Activated naive CD8-positive, alpha-beta T cell treated with anti-CD3 and anti-CD28 coated beads, Interleukin-2, amount 10 ng/mL, durations not matched to agents 7 days and 5 days (primary cell): ENCODE data around the gene GLYR1. TPM values are rescaled to one million over a fixed set of nuclear protein-coding genes. Genes with fewer than 3 reads are reported as not detected.

ENCODE experiments used
- ATAC-seq: fragments of 150-1000 bp; cut with Tn5 transposase; one replicate; pipeline ENCODE4 v1.10.0; 2021; ENCODE audit warnings: low read depth, moderate library complexity
- POLR2A ChIA-PET: fragments of 350-600 bp; sonication (Branson Sonifier 250); formaldehyde crosslinking; loops from one replicate; lab custom pipeline; 2021; ENCODE audit warnings: antibody characterized with exemption; lab: Charles Lee
- DNase-seq: peaks from one replicate; pipeline ENCODE4 v3.0.0; 2021
- H3K27ac Mint-ChIP-seq: one replicate; pipeline ENCODE4 v1.8.0; 2022; ENCODE audit warnings: mild to moderate bottlenecking, mixed read lengths
- H3K27me3 Mint-ChIP-seq: one replicate; pipeline ENCODE4 v1.8.0; 2022; ENCODE audit warnings: mild to moderate bottlenecking, moderate library complexity, mixed read lengths
- H3K36me3 Mint-ChIP-seq: one replicate; pipeline ENCODE4 v1.8.0; 2021; ENCODE audit warnings: mild to moderate bottlenecking, mixed read lengths
- H3K4me1 Mint-ChIP-seq: one replicate; pipeline ENCODE4 v1.8.0; 2021; ENCODE audit warnings: mixed read lengths
- H3K4me3 Mint-ChIP-seq: one replicate; pipeline ENCODE4 v1.8.0; 2022; ENCODE audit warnings: mild to moderate bottlenecking, moderate library complexity, mixed read lengths
- H3K9me3 Mint-ChIP-seq: one replicate; pipeline ENCODE4 v1.8.0; 2021; ENCODE audit warnings: mixed read lengths
- total RNA-seq, 2 experiments: library from RNA; stranded (reverse); gene quantifications; one replicate each; pipeline ENCODE4 v1.2.3, GENCODE V29; 2021

GLYR1 gene
- total RNA-seq, 2 experiments from 2014 or later, result 91.6 to 93.1 TPM

DNA sequence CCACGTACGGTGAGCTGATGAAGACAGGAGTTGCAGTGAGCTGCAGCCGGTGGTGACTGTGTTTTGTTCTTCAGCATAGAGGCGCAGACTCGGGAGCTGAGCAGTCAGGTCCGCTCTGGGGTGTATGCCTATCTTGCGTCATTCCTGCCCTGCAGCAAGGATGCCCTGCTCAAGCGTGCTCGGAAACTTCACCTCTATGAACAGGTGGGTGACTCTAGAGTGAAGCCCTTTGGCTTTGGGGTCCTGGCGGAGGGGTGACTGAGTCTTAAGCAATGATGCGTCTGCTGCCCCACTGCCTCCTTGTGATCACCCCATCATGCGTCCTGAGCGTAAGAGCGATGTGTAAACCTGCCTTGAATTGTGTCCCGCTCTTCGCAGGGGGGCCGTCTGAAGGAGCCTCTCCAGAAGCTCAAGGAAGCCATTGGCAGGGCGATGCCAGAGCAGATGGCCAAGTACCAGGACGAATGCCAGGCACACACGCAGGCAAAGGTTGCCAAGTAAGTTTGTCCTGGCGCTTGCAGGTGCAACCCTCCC is 23.1 kb upstream of the GLYR1 start:
- POLR2A ChIA-PET, result no interaction called here
- peaks cover 30% of the 10 kb centered on the region for H3K36me3 Mint-ChIP-seq
- ATAC-seq (no peak), DNase-seq (no peak)
- H3K9me3 Mint-ChIP-seq, result no peaks in the 10 kb centered on the region
- no peak overlapping the region for H3K4me3 Mint-ChIP-seq
- no peaks in the 10 kb centered on the region for H3K4me1 Mint-ChIP-seq
- no peak overlapping the region for H3K27ac Mint-ChIP-seq
- H3K27me3 Mint-ChIP-seq, result no peaks in the 10 kb centered on the region

DNA sequence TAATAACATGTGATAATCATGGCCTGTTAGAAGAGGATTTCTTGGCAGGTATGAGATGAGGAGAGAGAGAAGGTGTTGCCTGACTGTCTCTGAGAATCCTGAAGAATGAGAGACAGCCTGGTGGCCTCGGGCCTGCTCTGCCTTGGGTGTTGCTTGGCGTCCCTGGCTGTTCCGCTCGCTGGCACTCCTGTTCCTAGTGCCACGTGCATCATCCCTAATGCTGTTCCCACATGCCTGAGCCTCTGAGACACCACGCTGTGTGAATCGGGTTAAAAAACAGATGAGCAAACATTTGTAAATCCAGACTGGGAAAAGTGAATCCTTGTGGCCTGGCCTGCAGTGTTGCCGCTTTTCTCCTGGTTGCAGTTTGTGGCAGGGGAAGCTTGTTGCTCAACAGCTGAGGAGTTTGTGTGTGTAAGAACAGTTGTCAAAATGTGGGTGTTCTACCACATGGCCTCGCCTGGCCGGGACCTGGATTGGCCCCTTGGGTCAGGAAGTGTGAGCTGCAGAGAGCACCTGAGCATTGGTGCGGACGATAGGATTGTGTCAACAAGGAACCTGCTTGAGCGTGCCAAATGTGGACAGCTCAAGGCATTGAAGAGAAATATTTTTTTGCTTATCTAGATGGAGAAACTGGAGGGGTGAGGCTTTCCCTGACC is 22.2 kb upstream of the GLYR1 start:
- POLR2A ChIA-PET, result no interaction called here
- DNase-seq, result no peak
- no peaks in the 10 kb centered on the region for H3K9me3 Mint-ChIP-seq
- H3K4me1 Mint-ChIP-seq, result no peaks in the 10 kb centered on the region
- no peak overlapping the region for H3K27ac Mint-ChIP-seq
- H3K4me3 Mint-ChIP-seq, result no peak overlapping the region
- peaks cover 26% of the 10 kb centered on the region for H3K36me3 Mint-ChIP-seq
- H3K27me3 Mint-ChIP-seq, result no peaks in the 10 kb centered on the region
- ATAC-seq, result no peak

DNA sequence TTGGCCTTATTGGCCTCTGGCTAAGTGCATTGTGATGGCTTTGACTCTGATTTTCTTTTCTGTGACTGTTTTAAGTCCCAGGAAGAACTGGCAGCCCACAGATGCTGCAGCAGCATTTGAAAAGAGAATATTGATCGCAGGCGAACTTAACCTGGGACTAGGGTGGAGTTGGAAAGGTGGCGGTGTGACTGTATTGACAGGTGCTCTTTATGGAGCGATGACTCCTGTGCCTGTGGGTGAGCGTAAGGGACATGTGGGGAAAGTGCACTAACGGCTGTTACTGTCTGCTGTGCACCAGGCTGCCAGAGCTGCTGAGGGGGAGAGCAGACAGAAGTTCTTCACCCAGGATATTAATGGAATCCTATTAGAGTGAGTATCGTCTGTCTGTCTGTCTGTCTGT is 21.4 kb upstream of the GLYR1 start:
- DNase-seq (no peak), ATAC-seq (no peak)
- H3K4me3 Mint-ChIP-seq, result no peak overlapping the region
- no peaks in the 10 kb centered on the region for H3K4me1 Mint-ChIP-seq
- no peaks in the 10 kb centered on the region for H3K9me3 Mint-ChIP-seq
- H3K36me3 Mint-ChIP-seq, result peaks cover 28% of the 10 kb centered on the region
- H3K27me3 Mint-ChIP-seq, result no peaks in the 10 kb centered on the region
- POLR2A ChIA-PET, result no interaction called here
- no peak overlapping the region for H3K27ac Mint-ChIP-seq

DNA sequence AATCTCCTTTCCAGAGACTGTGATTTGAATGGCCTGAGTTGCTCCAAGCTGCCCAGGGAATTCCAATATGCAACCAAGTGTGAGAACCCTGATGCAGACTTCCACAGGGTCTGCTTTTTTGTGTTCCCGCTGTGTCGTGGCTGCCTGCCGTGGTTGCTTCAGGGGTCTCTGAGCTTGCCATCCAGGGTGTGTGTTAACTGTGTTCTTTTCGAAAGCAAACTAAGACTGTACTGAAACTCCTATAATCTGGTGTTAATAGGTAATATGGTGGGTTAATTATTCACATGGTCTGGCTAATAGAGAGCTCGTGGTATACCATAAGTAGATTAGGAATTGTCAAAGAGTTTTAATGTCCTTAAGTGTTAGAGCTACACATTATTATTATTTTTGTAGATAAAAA is 20.9 kb upstream of the GLYR1 start:
- peaks cover 26% of the 10 kb centered on the region for H3K36me3 Mint-ChIP-seq

DNA sequence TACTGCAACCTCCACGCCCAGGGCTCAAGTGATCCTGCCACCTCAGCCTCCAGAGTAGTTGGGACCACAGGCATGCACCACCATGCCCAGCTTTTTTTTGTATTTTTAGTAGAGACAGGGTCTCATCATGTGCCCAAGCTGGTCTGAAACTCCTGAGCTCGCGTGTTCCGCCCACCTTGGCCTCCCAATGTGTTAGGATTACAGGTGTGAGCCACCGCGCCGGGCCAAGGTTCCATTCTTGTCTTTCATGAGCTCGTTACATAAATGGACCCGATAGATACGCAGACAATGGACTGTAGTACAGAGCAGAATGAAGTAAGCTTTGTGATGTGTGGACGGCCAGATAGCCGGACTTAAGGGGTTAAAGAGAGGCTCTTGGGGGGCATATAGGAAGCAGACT is 19.5 kb upstream of the GLYR1 start:
- POLR2A ChIA-PET, result interaction anchor here (0.6 kb wide), 1 partner anchor 953 kb away, joined by 3 read pairs; no protein-coding TSS in a partner anchor
- no peaks in the 10 kb centered on the region for H3K4me1 Mint-ChIP-seq
- no peaks in the 10 kb centered on the region for H3K9me3 Mint-ChIP-seq
- H3K27ac Mint-ChIP-seq, result no peak overlapping the region
- H3K4me3 Mint-ChIP-seq, result no peak overlapping the region
- no peak for ATAC-seq
- no peaks in the 10 kb centered on the region for H3K27me3 Mint-ChIP-seq
- DNase-seq, result no peak
- H3K36me3 Mint-ChIP-seq, result peaks cover 18% of the 10 kb centered on the region

More for the DNA sequence above, 20.9 kb upstream of the GLYR1 start:
- Mint-ChIP-seq H3K27me3 (no peaks in the 10 kb centered on the region), H3K4me1 (no peaks in the 10 kb centered on the region), H3K27ac (no peak overlapping the region), H3K4me3 (no peak overlapping the region), H3K9me3 (no peaks in the 10 kb centered on the region)
- ATAC-seq (no peak), DNase-seq (no peak)
- POLR2A ChIA-PET, result no interaction called here

DNA sequence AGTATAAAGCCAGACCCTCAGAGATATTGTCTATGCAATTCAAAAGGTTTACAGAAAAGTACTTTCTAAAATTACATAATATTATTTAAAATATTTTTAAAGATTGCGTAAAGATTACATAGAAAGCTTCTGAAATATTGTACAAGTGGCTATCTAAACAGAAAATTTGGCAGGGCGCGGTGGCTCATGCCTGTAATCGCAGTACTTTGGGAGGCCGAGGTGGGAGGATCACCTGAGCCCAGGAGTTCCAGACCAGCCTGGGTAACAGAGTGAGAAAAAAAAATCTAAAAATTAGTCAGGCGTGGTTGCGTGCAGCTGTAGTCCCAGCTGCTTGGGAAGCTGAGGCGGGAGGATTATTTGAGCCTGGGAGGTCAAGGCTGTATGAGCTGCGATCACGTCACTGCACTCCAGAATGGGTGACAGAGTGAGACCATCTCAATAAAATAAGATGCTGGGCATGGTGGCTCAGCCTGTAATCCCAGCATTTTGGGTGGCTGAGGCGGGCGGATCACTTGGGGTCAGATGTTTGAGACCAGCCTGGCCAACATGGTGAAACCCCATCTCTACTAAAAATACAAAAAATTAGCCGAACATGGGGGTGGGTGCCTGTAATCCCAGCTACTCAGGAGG is 18.3 kb upstream of the GLYR1 start:
- no peaks in the 10 kb centered on the region for H3K4me1 Mint-ChIP-seq
- ATAC-seq (no peak), DNase-seq (no peak)
- H3K9me3 Mint-ChIP-seq, result no peaks in the 10 kb centered on the region
- no peak overlapping the region for H3K4me3 Mint-ChIP-seq
- POLR2A ChIA-PET, result no interaction called here
- H3K27me3 Mint-ChIP-seq, result no peaks in the 10 kb centered on the region
- H3K36me3 Mint-ChIP-seq, result peaks cover 15% of the 10 kb centered on the region
- no peak overlapping the region for H3K27ac Mint-ChIP-seq

DNA sequence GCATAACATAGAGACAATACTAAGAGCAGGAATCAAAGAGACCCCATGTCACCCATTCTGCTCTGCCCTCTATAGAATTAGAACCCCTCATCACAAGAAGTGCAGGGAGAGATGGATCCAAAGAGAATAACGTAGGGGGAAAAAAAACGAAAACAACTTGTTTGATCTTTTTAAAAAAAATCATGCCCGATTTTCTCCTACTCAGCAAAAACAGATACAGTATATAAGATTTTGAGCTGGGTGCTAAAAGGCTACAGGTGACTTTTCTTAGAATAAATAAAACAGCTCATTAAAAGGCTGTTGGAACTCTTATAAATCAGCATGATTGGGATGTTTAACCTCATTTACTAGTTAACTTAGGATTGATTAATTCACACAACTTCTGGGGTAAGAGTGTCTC is 17.6 kb upstream of the GLYR1 start:
- ATAC-seq (no peak), DNase-seq (no peak)
- H3K27ac Mint-ChIP-seq, result no peak overlapping the region
- no peaks in the 10 kb centered on the region for H3K27me3 Mint-ChIP-seq
- H3K9me3 Mint-ChIP-seq, result no peaks in the 10 kb centered on the region
- POLR2A ChIA-PET, result interaction anchor here (0.5 kb wide), 1 partner anchor 56 kb away, joined by 3 read pairs; no protein-coding TSS in a partner anchor
- peaks cover 19% of the 10 kb centered on the region for H3K36me3 Mint-ChIP-seq
- H3K4me1 Mint-ChIP-seq, result no peaks in the 10 kb centered on the region
- H3K4me3 Mint-ChIP-seq, result no peak overlapping the region

DNA sequence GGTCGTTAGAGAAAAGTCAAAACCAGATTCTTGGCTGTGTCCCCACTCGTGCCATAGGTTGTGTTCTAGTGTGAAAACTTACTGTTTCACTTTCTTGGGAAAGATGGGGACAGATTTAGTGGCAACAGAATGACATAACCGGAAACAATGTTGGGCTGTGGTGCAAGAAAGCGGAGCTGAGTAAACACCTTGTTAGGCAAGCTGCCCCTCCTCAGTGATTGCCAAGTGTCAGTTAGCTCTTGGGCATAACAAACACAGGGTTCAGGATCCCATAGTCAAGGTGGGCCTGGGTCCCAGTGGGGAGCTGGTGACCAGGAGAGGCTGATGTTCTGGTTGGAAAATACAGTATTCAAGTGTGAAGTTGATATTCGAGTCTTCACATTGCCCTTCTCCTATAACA is 15.6 kb upstream of the GLYR1 start:
- ATAC-seq (no peak), DNase-seq (no peak)
- no peaks in the 10 kb centered on the region for H3K4me1 Mint-ChIP-seq
- no peaks in the 10 kb centered on the region for H3K27me3 Mint-ChIP-seq
- H3K4me3 Mint-ChIP-seq, result no peak overlapping the region
- no peak overlapping the region for H3K27ac Mint-ChIP-seq
- H3K9me3 Mint-ChIP-seq, result no peaks in the 10 kb centered on the region
- POLR2A ChIA-PET, result interaction anchor here (0.6 to 0.9 kb wide), 2 partner anchors 15 to 25 kb away, joined by 3 read pairs; partner anchors contain the start of genes GLYR1 and UBN1
- H3K36me3 Mint-ChIP-seq, result peaks cover 27% of the 10 kb centered on the region

DNA sequence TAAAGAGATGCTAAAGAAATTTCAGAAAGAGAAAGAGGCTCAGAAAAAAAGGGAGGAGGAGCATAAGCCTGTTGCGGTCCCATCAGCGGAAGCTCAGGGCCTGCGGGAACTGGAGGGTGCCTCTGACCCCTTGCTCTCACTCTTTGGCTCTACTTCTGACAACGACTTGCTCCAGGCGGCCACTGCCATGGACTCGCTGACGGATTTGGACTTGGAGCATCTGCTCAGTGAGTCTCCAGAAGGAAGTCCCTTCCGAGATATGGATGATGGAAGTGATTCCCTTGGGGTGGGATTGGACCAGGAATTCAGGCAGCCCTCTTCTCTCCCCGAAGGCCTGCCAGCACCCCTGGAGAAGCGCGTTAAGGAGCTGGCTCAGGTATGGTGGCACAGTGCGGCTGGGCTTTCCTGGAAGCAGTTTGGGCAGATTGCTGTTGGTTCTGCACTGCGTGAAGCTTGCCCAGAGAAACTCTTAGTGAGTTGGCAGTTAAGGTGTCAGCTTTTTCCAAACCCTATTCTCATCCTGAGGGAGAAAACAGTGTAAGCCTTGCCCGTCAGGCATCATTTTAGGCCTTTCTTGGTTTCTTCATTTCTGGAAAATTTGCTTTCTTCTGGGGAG is 13.7 kb upstream of the GLYR1 start:
- Mint-ChIP-seq H3K9me3 (no peaks in the 10 kb centered on the region), H3K36me3 (peaks cover 30% of the 10 kb centered on the region), H3K4me3 (no peak overlapping the region), H3K4me1 (no peaks in the 10 kb centered on the region), H3K27ac (no peak overlapping the region), H3K27me3 (no peaks in the 10 kb centered on the region)
- POLR2A ChIA-PET, result no interaction called here
- ATAC-seq (no peak), DNase-seq (no peak)

DNA sequence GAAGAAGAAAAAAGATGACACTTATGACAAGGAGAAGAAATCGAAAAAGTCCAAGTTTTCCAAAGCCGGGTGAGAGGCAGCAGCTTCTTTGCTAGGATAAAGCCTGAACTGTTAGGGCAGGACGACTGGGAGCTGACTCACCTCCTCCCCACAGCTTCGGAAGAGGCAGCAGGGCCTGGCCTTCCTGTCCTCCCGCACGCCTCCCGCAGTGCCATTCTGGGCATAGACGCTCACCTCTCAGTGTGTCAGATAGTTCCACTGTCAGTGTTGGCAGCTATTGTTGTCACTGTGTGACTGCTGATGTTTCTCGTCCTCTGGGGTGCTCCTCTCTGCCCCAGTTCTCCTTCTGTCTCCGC is 12.8 kb upstream of the GLYR1 start:
- Mint-ChIP-seq H3K27ac (no peak overlapping the region), H3K4me3 (no peak overlapping the region), H3K4me1 (no peaks in the 10 kb centered on the region), H3K36me3 (peaks cover 30% of the 10 kb centered on the region), H3K27me3 (no peaks in the 10 kb centered on the region), H3K9me3 (no peaks in the 10 kb centered on the region)
- DNase-seq (no peak), ATAC-seq (no peak)
- POLR2A ChIA-PET, result no interaction called here

DNA sequence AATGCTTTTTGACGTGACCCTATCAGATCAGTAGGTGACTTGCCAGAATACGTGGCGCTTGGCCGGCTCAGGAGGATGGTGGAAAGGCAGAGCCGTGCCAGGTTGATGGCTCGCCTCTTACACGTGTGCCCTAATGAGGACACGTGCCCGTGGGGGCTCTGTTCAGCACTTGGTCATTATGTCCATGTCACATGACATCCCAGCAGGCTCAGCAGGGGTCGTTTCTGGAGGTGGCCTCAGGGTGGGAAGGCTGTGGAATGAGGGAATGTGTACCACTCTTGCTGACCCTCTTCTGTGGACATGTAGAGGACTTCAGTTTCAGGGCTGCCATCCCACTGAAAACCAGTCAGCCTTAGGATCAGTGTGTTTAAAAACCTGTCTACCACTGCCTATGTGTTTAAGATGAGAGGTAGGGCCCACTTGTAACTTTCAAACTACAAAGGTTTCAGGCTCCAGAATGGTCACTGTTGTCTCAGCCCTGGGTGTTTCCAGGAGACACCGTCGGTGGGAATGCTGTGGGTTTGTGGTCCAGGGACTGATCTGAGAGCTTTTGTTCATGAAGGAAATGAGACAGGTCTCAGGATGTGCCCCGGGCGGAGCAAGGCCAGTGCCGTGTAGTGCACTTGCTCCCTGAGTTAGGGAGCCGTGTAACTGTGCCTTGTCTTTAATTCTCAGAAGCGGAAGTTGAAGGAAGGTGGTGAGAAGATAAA is 12.3 kb upstream of the GLYR1 start:
- no peak overlapping the region for H3K27ac Mint-ChIP-seq
- H3K9me3 Mint-ChIP-seq, result no peaks in the 10 kb centered on the region
- H3K4me3 Mint-ChIP-seq, result no peak overlapping the region
- POLR2A ChIA-PET, result no interaction called here
- no peaks in the 10 kb centered on the region for H3K27me3 Mint-ChIP-seq
- peaks cover 30% of the 10 kb centered on the region for H3K36me3 Mint-ChIP-seq
- no peaks in the 10 kb centered on the region for H3K4me1 Mint-ChIP-seq
- ATAC-seq (no peak), DNase-seq (no peak)

DNA sequence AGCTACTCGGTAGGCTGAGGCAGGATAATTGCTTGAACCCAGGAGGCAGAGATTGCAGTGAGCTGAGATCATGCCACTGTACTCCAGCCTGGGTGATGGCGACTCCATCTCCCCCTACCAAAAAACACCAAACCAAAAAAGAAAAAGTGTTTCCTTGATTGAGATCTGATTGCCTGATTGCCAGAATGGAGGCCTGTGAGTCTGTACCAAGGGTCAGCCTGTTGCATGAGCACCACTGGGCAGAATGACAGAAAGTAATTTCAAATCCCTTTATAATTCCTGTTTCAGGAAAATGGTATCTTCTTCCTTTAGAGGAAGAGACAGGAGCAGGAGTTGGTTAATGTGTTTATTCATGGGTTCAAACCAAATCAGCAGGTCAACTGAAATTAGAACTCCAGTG is 8.7 kb upstream of the GLYR1 start:
- POLR2A ChIA-PET, result no interaction called here
- Mint-ChIP-seq H3K4me1 (peaks cover 12% of the 10 kb centered on the region), H3K4me3 (no peak overlapping the region), H3K27me3 (no peaks in the 10 kb centered on the region), H3K27ac (no peak overlapping the region), H3K9me3 (no peaks in the 10 kb centered on the region), H3K36me3 (peaks cover 30% of the 10 kb centered on the region)
- no peak for DNase-seq
- ATAC-seq, result no peak

DNA sequence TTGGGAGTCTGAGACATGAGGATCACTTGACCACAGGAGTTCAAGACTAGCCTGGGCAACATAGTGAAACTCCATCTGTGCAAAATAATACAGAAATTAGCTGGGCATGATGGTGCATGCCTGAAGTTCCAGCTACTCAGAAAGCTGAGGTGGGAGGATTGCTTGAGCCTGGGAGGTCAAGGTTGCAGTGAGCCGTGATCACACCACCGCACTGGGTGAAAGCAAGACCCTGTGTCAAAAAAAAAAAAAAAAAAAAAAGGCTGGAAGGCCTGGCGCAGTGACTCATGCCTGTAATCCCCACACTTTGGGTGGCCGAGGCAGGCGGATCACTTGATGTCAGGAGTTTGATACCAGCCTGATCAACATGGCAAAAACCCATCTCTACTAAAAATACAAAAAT is 8.3 kb upstream of the GLYR1 start:
- ATAC-seq (no peak), DNase-seq (no peak)
- peaks cover 15% of the 10 kb centered on the region for H3K4me1 Mint-ChIP-seq
- H3K9me3 Mint-ChIP-seq, result no peaks in the 10 kb centered on the region
- POLR2A ChIA-PET, result no interaction called here
- H3K4me3 Mint-ChIP-seq, result no peak overlapping the region
- no peak overlapping the region for H3K27ac Mint-ChIP-seq
- peaks cover 28% of the 10 kb centered on the region for H3K36me3 Mint-ChIP-seq
- no peaks in the 10 kb centered on the region for H3K27me3 Mint-ChIP-seq
